Mucosa of rectum (tissue), 2 donors: ENCODE data around the gene CHST12.

ENCODE experiments used
- H3K27ac ChIP-seq, 2 donors: one replicate each; pipeline ENCODE4 v1.7.0; 2013; ENCODE audit warnings: inconsistent platforms in 2 of 2, low read depth in 2 of 2, low read length in 2 of 2
- H3K27me3 ChIP-seq, 2 donors: one replicate each; pipeline ENCODE4 v1.7.0; 2013; ENCODE audit warnings: low read length in 2 of 2; ENCODE audit not compliant: control insufficient read depth in 2 of 2, insufficient read depth in 2 of 2
- H3K36me3 ChIP-seq, 2 donors: one replicate each; pipeline ENCODE4 v1.7.0; 2013; ENCODE audit warnings: low read length in 2 of 2; ENCODE audit not compliant: control insufficient read depth in 2 of 2, insufficient read depth in 2 of 2
- H3K4me1 ChIP-seq, 2 donors: one replicate each; pipeline ENCODE4 v1.7.0; 2013; ENCODE audit warnings: low read length in 2 of 2, mild to moderate bottlenecking in 1 of 2; ENCODE audit not compliant: control insufficient read depth in 2 of 2, insufficient read depth in 2 of 2
- H3K4me3 ChIP-seq, 2 donors: one replicate each; pipeline ENCODE4 v1.7.0; 2013; ENCODE audit warnings: low read length in 2 of 2
- H3K9ac ChIP-seq, 2 donors: one replicate each; pipeline ENCODE4 v1.7.0; 2013; ENCODE audit warnings: low read length in 2 of 2, low read depth in 1 of 2, mild to moderate bottlenecking in 1 of 2
- H3K9me3 ChIP-seq, 2 donors: one replicate each; pipeline ENCODE4 v1.7.0; 2013; ENCODE audit warnings: low read length in 2 of 2; ENCODE audit not compliant: control insufficient read depth in 2 of 2
- donor health status: healthy.
- donor health status: Normal muscosa, but diverticular disease.

CHST12 gene

GRCh38 chr7:2360796-2361195, 42.6 kb upstream of the CHST12 start:
- no peak overlapping the region for H3K9ac ChIP-seq
- no peak overlapping the region for H3K4me3 ChIP-seq
- no peaks in the 10 kb centered on the region for H3K9me3 ChIP-seq
- no peaks in the 10 kb centered on the region for H3K27me3 ChIP-seq
- H3K27ac ChIP-seq, result no peak overlapping the region
- peaks cover 41 to 54% of the 10 kb centered on the region in 2 donors for H3K36me3 ChIP-seq
- peaks cover 12 to 13% of the 10 kb centered on the region in 2 donors for H3K4me1 ChIP-seq

GRCh38 chr7:2362385-2363088, 40.9 kb upstream of the CHST12 start:
- Histone ChIP-seq H3K27ac (no peak overlapping the region), H3K4me3 (no peak overlapping the region), H3K36me3 (peaks cover 54 to 70% of the 10 kb centered on the region in 2 donors), H3K9ac (no peak overlapping the region), H3K27me3 (no peaks in the 10 kb centered on the region), H3K4me1 (no peaks in the 10 kb centered on the region), H3K9me3 (no peaks in the 10 kb centered on the region)

GRCh38 chr7:2369139-2369538, 34.3 kb upstream of the CHST12 start:
- Histone ChIP-seq H3K36me3 (peaks cover 68 to 89% of the 10 kb centered on the region in 2 donors), H3K4me3 (no peak overlapping the region), H3K9ac (no peak overlapping the region), H3K27me3 (no peaks in the 10 kb centered on the region), H3K4me1 (no peaks in the 10 kb centered on the region), H3K27ac (no peak overlapping the region), H3K9me3 (no peaks in the 10 kb centered on the region)

GRCh38 chr7:2371329-2371728, 32.1 kb upstream of the CHST12 start:
- Histone ChIP-seq H3K4me3 (no peak overlapping the region), H3K9ac (no peak overlapping the region), H3K9me3 (no peaks in the 10 kb centered on the region), H3K27ac (no peak overlapping the region), H3K27me3 (no peaks in the 10 kb centered on the region), H3K36me3 (peaks cover 72 to 90% of the 10 kb centered on the region in 2 donors), H3K4me1 (no peaks in the 10 kb centered on the region)

GRCh38 chr7:2372724-2373123, 30.7 kb upstream of the CHST12 start:
- peaks cover 75 to 90% of the 10 kb centered on the region in 2 donors for H3K36me3 ChIP-seq
- H3K27me3 ChIP-seq, result no peaks in the 10 kb centered on the region
- H3K4me1 ChIP-seq, result no peaks in the 10 kb centered on the region
- no peaks in the 10 kb centered on the region for H3K9me3 ChIP-seq
- H3K4me3 ChIP-seq, result no peak overlapping the region
- no peak overlapping the region for H3K9ac ChIP-seq
- H3K27ac ChIP-seq, result no peak overlapping the region

- Histone ChIP-seq H3K9me3 (no peaks in the 10 kb centered on the region), H3K27me3 (no peaks in the 10 kb centered on the region), H3K27ac (no peak overlapping the region), H3K9ac (no peak overlapping the region), H3K4me1 (no peaks in the 10 kb centered on the region), H3K4me3 (no peak overlapping the region), H3K36me3 (peaks cover 76 to 88% of the 10 kb centered on the region in 2 donors)
Measured at GRCh38 chr7:2373124-2373556, 30.3 kb upstream of the CHST12 start.

GRCh38 chr7:2373646-2374045, 29.8 kb upstream of the CHST12 start:
- Histone ChIP-seq H3K9me3 (no peaks in the 10 kb centered on the region), H3K27me3 (no peaks in the 10 kb centered on the region), H3K4me3 (no peak overlapping the region), H3K36me3 (peaks cover 76 to 88% of the 10 kb centered on the region in 2 donors), H3K9ac (no peak overlapping the region), H3K4me1 (no peaks in the 10 kb centered on the region), H3K27ac (no peak overlapping the region)

GRCh38 chr7:2374401-2374800, 29.0 kb upstream of the CHST12 start:
- no peak overlapping the region for H3K9ac ChIP-seq
- no peaks in the 10 kb centered on the region for H3K4me1 ChIP-seq
- H3K27ac ChIP-seq, result no peak overlapping the region
- no peaks in the 10 kb centered on the region for H3K27me3 ChIP-seq
- no peak overlapping the region for H3K4me3 ChIP-seq
- no peaks in the 10 kb centered on the region for H3K9me3 ChIP-seq
- peaks cover 76 to 88% of the 10 kb centered on the region in 2 donors for H3K36me3 ChIP-seq

GRCh38 chr7:2374830-2375728, 28.3 kb upstream of the CHST12 start:
- no peak overlapping the region for H3K4me3 ChIP-seq
- H3K36me3 ChIP-seq, result peaks cover 80 to 88% of the 10 kb centered on the region in 2 donors
- H3K9me3 ChIP-seq, result no peaks in the 10 kb centered on the region
- no peaks in the 10 kb centered on the region for H3K4me1 ChIP-seq
- H3K27ac ChIP-seq, result no peak overlapping the region
- H3K27me3 ChIP-seq, result no peaks in the 10 kb centered on the region
- H3K9ac ChIP-seq, result no peak overlapping the region
